T-helper 2 cell (primary cell): ENCODE measurements around the gene ZBBX.

Experiments used
- DNase-seq, 5 experiments: peaks; one replicate each; pipeline versions ENCODE4 v3.0.0 to v3.0.0-alpha.2; 2012 to 2022

The ZBBX gene

GRCh38 chr3:167305340-167305890, 74.7 kb downstream of the ZBBX start:
- DNase-seq, result no peak

- no peak for DNase-seq
Measured at GRCh38 chr3:167304077-167304476, 76.0 kb downstream of the ZBBX start.

GRCh38 chr3:167302678-167303077, 77.4 kb downstream of the ZBBX start:
- DNase-seq, result no peak

- DNase-seq, result no peak
Measured at GRCh38 chr3:167300207-167300606, 79.9 kb downstream of the ZBBX start.

- no peak for DNase-seq
Measured at GRCh38 chr3:167289435-167289834, 90.7 kb downstream of the ZBBX start.

- DNase-seq, result no peak
Measured at GRCh38 chr3:167288737-167289136, 91.4 kb downstream of the ZBBX start.

- DNase-seq, result no peak
Measured at GRCh38 chr3:167287308-167287707, 92.8 kb downstream of the ZBBX start.

- no peak for DNase-seq
Measured at GRCh38 chr3:167274141-167274874, 105.8 kb downstream of the ZBBX start.

GRCh38 chr3:167253037-167253436, 127.1 kb downstream of the ZBBX start:
- DNase-seq, result no peak

GRCh38 chr3:167251678-167252077, 128.4 kb downstream of the ZBBX start:
- DNase-seq, result peak in 1 of 5 experiments; percentile 33

GRCh38 chr3:167246252-167246651, 133.8 kb downstream of the ZBBX start:
- DNase-seq, result no peak

GRCh38 chr3:167241048-167241845, 138.8 kb downstream of the ZBBX start:
- no peak for DNase-seq

- DNase-seq, result no peak
Measured at GRCh38 chr3:167228135-167228534, 152.0 kb downstream of the ZBBX start.

- DNase-seq, result no peak
Measured at GRCh38 chr3:167225821-167226220, 154.3 kb downstream of the ZBBX start.

- no peak for DNase-seq
Measured at GRCh38 chr3:167209011-167209410, 171.1 kb downstream of the ZBBX start.

- DNase-seq, result no peak
Measured at GRCh38 chr3:167203062-167203461, 177.0 kb downstream of the ZBBX start.

- no peak for DNase-seq
Measured at GRCh38 chr3:167198949-167199600, 181.0 kb downstream of the ZBBX start.
